D721Med (cell line): ENCODE data around the gene CSNK2B.

Experiments used
- DNase-seq: peaks from one replicate; pipeline ENCODE4 v3.0.0; 2011; ENCODE audit warnings: low spot score; ENCODE audit not compliant: insufficient read length
- FAIRE-seq: peaks from 2 replicates; lab custom pipeline; 2011; peaks lifted over from hg19 to GRCh38; lab: Jason Lieb, UNC
- TF ChIP-seq, protein P1 (sequence below): IDR thresholded peaks from 2 replicates; pipeline ENCODE4 v1.5.1; 2012; ENCODE audit warnings: mild to moderate bottlenecking, control low read depth; ENCODE audit not compliant: insufficient read depth; ENCODE audit errors: missing control alignments

CSNK2B gene

DNA sequence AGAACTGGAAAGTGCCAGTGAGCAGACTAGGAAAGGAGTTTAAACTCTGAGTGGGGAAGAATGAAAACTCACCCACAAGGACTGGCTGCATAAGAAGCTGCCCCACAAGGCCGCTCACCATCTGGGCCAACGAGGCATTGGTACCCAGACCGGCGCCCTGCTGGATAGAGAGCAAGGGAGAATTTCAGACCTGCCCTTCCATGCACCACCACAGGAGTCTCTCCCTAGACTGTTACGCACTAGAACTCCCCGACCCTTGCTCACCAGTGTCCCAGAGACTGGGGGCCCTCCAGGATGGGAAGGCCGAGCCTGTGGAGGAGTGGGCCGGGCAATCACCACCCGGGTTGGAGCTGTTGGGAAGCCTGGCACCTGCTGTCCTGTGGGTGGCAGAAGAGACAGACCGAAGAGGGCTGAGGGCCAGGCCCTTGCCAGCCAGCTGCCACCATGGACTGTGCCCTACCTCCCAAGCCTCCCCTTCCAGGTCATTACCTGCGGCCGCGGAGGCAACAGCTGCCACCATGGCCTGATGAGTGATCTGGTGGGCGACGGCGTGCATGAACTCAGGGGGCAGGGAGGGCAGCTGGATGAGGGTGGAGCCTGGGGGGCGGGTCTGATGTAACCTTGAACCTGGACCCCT lies 21.9 kb upstream of the CSNK2B start:
- DNase-seq (no peak), FAIRE-seq (no peak)
- TF ChIP-seq, protein P1, sequence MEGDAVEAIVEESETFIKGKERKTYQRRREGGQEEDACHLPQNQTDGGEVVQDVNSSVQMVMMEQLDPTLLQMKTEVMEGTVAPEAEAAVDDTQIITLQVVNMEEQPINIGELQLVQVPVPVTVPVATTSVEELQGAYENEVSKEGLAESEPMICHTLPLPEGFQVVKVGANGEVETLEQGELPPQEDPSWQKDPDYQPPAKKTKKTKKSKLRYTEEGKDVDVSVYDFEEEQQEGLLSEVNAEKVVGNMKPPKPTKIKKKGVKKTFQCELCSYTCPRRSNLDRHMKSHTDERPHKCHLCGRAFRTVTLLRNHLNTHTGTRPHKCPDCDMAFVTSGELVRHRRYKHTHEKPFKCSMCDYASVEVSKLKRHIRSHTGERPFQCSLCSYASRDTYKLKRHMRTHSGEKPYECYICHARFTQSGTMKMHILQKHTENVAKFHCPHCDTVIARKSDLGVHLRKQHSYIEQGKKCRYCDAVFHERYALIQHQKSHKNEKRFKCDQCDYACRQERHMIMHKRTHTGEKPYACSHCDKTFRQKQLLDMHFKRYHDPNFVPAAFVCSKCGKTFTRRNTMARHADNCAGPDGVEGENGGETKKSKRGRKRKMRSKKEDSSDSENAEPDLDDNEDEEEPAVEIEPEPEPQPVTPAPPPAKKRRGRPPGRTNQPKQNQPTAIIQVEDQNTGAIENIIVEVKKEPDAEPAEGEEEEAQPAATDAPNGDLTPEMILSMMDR: no peak

GRCh38 chr6:31645325-31645724 lies 20.6 kb upstream of the CSNK2B start:
- TF ChIP-seq, protein P1: no peak
- DNase-seq: no peak
- no peak for FAIRE-seq

- TF ChIP-seq, protein P1: no peak
- DNase-seq: peak; percentile 67
- no peak for FAIRE-seq
These were observed 14.2 kb upstream of the CSNK2B start for GRCh38 chr6:31651602-31652191.

DNA sequence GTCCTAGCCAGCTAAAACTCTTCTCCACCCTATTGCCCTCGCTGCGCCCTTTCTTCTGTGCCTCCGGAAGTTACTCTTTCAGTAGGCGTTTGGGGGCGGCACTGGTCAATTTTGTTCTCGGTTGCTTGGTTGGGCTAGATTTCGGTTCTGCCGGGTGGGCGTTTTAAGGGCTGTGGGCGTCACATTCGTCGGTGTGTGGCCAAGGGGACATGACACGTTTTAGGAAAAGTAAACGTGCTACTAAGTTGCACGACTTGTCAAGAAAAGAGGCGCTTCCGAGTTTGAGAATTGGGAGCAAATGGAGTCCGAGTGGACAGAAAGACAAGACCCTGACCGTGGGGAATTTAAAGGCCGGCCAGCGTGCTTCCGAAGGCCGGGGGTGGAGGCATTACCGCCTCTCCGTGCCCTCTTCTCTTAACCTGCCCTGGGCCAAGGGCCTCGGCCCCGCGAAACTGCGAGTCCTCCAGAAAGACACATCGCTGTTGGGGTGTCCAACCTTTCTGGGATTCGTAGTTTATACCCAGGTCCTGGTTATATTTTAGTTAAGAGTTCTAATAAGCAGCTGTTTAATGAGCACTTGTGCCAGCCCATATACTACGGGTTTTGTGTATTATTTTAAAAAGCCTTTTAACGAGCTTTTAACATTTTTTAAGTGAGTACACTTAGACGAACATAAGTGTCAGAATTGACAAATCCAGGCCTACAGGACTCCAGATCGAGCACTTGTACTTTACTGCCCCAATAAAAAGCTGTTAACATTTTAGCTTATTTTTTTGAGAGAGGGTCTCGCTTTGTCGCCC lies 12.8 kb upstream of the CSNK2B start:
- TF ChIP-seq, protein P1: peak; percentile 30
- no peak for FAIRE-seq

GRCh38 chr6:31654574-31655348 lies 11.1 kb upstream of the CSNK2B start:
- TF ChIP-seq, protein P1: no peak
- no peak for DNase-seq
- FAIRE-seq: no peak

More for the DNA sequence above, 12.8 kb upstream of the CSNK2B start:
- peak; percentile 84 for DNase-seq

- DNase-seq (no peak), FAIRE-seq (no peak)
- TF ChIP-seq, protein P1: no peak
These were observed 10.3 kb upstream of the CSNK2B start, which contains the start of gene APOM for GRCh38 chr6:31655349-31656237. APOM (plus strand) TSS chr6:31655894; CDS start chr6:31655967, 73 bp downstream.
